Psoas muscle (tissue), 8 donors: ENCODE results near the gene CASZ1. TPM values are rescaled to one million over a fixed set of nuclear protein-coding genes. Genes with fewer than 3 reads are reported as not detected.
A peak's percentile ranks its signal among the peaks of the same experiment; 100 is the strongest.

Experiments
- ATAC-seq, 4 donors: fragments of 200-7000 bp; cut with Tn5 transposase; one replicate each; pipeline ENCODE4 v1.9.1; 2020; ENCODE audit warnings: moderate library complexity in 3 of 4, mild to moderate bottlenecking in 2 of 4
- DNase-seq, 2 donors: peaks; one replicate each; pipeline ENCODE4 v3.0.0-alpha.2; 2020
- H3K27ac ChIP-seq: fragments of 200-600 bp; one replicate; pipeline ENCODE4 v1.8.0; 2022
- H3K27me3 ChIP-seq, 3 donors: fragments of 200-600 bp in 1 of 3; one replicate each; pipeline versions ENCODE4 v1.6.1 to v1.8.0; 2013 to 2022; ENCODE audit warnings: low read length in 2 of 3, mild to moderate bottlenecking in 2 of 3, moderate library complexity in 1 of 3; ENCODE audit not compliant: insufficient read depth in 3 of 3
- H3K36me3 ChIP-seq, 2 donors: fragments of 200-600 bp in 1 of 2; one replicate each; pipeline versions ENCODE4 v1.6.1 to v1.8.0; 2013 to 2022; ENCODE audit warnings: low read depth in 1 of 2, mild to moderate bottlenecking in 1 of 2, moderate library complexity in 1 of 2; ENCODE audit not compliant: insufficient read depth in 1 of 2
- H3K4me1 ChIP-seq: fragments of 200-600 bp; one replicate; pipeline ENCODE4 v1.8.0; 2022
- H3K4me3 ChIP-seq: fragments of 200-600 bp; one replicate; pipeline ENCODE4 v1.8.0; 2022; ENCODE audit warnings: mild to moderate bottlenecking
- H3K9me3 ChIP-seq: fragments of 200-600 bp; one replicate; pipeline ENCODE4 v1.8.0; 2022
- WGBS, 3 donors: extraction: QIAGEN DNeasy Blood & Tissue Kit; methylation state at CpG; one replicate each; pipeline versions ENCODE4 v1.1.6 to v1.1.7; 2013; 5-methylcytosine and 5-hydroxymethylcytosine counted together
- intact Hi-C, 2 donors: fragments of 100-400 bp; cut with DNase I; formaldehyde crosslinking; loops; one replicate each; pipeline versions ENCODE4 v1.11.0 to v1.14.2; 2022
- polyA plus RNA-seq, 3 donors: library from polyadenylated mRNA; stranded (reverse); fragments of 200-250 nt; gene quantifications; one replicate each; pipeline ENCODE4 v1.2.3, GENCODE V29; 2013
- total RNA-seq, 4 donors: library from RNA; stranded (reverse); fragmentation: NEBNext Ultra II Directional in 2 of 4; extraction: Animal tissue kit (Norgen Biotek cat#: 25700) in 2 of 4; gene quantifications; one replicate each; pipeline versions ENCODE4 v1.2.1 to v1.2.4, GENCODE V29; 2021 to 2023
- TF ChIP-seq, protein P1 (sequence below): fragments of 200-600 bp; IDR thresholded peaks from one replicate; pipeline ENCODE4 v1.8.0; 2022; ENCODE audit warnings: antibody characterized with exemption
- donor health status: healthy with polysubstance abuse.
- donor health status: DM: no; HTN: no; CAD: no; lungs with moderate emphysema.
- donor health status: Bipolar disorder and iron deficiency.
- donor health status: healthy.
- donor health status: DM: yes; HTN: yes; CAD: no.
- donor health status: DM: no; HTN: no; CAD: no.
- donor health status: DM: no; HTN: no; CAD: no.
- donor health status: DM: yes; HTN: yes; CAD: no.

CASZ1 gene
- total and polyA plus RNA-seq, 7 donors, result 2.6 to 83.3 (median 53.1) TPM

GRCh38 chr1:10728595-10729410 lies 67.6 kb downstream of the CASZ1 start:
- no peak overlapping the region for H3K4me3 ChIP-seq
- H3K9me3 ChIP-seq, result no peaks in the 10 kb centered on the region
- peaks cover 42% of the 10 kb centered on the region for H3K4me1 ChIP-seq
- H3K27ac ChIP-seq, result no peak overlapping the region
- no peaks in the 10 kb centered on the region for H3K27me3 ChIP-seq
- no peak for ATAC-seq
- DNase-seq, result no peak
- intact Hi-C loops, result no loop called here
- no peaks in the 10 kb centered on the region for H3K36me3 ChIP-seq
- 66 to 73% (median 71%) methylated on average over 28 to 31 of the region's 31 CpGs for WGBS, 3 donors
- TF ChIP-seq, protein P1, sequence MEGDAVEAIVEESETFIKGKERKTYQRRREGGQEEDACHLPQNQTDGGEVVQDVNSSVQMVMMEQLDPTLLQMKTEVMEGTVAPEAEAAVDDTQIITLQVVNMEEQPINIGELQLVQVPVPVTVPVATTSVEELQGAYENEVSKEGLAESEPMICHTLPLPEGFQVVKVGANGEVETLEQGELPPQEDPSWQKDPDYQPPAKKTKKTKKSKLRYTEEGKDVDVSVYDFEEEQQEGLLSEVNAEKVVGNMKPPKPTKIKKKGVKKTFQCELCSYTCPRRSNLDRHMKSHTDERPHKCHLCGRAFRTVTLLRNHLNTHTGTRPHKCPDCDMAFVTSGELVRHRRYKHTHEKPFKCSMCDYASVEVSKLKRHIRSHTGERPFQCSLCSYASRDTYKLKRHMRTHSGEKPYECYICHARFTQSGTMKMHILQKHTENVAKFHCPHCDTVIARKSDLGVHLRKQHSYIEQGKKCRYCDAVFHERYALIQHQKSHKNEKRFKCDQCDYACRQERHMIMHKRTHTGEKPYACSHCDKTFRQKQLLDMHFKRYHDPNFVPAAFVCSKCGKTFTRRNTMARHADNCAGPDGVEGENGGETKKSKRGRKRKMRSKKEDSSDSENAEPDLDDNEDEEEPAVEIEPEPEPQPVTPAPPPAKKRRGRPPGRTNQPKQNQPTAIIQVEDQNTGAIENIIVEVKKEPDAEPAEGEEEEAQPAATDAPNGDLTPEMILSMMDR, result no peak

DNA sequence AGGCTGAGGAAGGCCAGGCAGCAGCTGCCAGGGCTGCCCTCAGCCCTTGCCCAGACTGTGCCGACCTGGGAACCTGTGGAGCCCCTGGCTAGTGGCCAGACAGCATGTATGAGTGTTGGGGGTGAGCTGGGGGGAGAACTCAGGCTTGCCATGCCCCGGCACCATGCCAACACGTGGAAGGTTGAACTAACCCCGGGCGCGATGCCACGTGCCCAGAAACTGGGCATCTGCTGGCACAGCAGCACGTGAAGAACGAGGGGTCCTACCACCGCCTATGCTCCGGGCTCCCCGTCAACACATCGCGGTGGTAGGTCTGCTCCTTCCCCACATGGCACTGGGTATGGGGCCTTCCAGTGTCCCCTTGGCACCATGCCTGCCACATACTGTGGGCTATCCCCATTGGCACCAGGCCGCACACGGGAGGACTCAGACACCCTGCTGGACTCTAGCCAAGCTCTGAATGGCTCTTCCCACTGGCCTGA lies 68.7 kb downstream of the CASZ1 start:
- WGBS, 3 donors, result 34 to 43% (median 37%) methylated on average over 7 to 16 of the region's 16 CpGs
- peaks cover 51% of the 10 kb centered on the region for H3K4me1 ChIP-seq
- H3K36me3 ChIP-seq, result no peaks in the 10 kb centered on the region
- no peak for ATAC-seq
- no peaks in the 10 kb centered on the region for H3K9me3 ChIP-seq
- intact Hi-C loops, result no loop called here
- TF ChIP-seq, protein P1, result no peak
- no peaks in the 10 kb centered on the region for H3K27me3 ChIP-seq
- peak overlapping the region; percentile 91 for H3K27ac ChIP-seq
- peak; percentile 39 to 76 for DNase-seq
- no peak overlapping the region for H3K4me3 ChIP-seq

DNA sequence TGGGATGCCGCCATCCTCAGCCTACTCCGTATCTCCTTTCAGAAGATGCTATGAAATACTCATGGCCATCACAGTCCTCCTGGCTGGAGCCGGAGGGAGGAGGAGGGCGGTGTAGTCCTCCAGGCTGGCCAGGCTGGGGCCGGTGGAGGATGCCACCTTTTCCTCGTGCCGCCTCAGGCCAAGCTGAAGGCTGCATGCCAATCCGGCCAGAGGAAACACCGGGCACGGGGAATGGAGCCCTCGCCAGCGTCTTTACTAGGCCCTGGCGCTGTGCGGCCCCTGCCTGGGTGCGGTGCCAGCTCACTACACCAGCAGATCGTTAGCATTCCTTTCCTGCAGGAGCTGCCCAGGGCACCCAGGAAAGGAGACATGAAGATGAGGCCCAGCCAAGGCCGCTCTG lies 70.1 kb downstream of the CASZ1 start:
- peak overlapping the region; percentile 91 for H3K27ac ChIP-seq
- no peak overlapping the region for H3K4me3 ChIP-seq
- TF ChIP-seq, protein P1, result no peak
- no peaks in the 10 kb centered on the region for H3K36me3 ChIP-seq
- peaks cover 65% of the 10 kb centered on the region for H3K4me1 ChIP-seq
- no peaks in the 10 kb centered on the region for H3K27me3 ChIP-seq
- intact Hi-C loops, result no loop called here
- DNase-seq (peak; percentile 54 to 86), ATAC-seq (peak; percentile 26 to 60 (median 50))
- no peaks in the 10 kb centered on the region for H3K9me3 ChIP-seq
- WGBS, 3 donors, result 30 to 36% (median 32%) methylated on average over 17 of the region's 17 CpGs

GRCh38 chr1:10724948-10725847 lies 71.2 kb downstream of the CASZ1 start:
- Histone ChIP-seq H3K4me3 (no peak overlapping the region), H3K27me3 (no peaks in the 10 kb centered on the region), H3K27ac (peak overlapping the region; percentile 91), H3K9me3 (no peaks in the 10 kb centered on the region), H3K4me1 (peaks cover 69% of the 10 kb centered on the region), H3K36me3 (no peaks in the 10 kb centered on the region)
- intact Hi-C loops, result loop anchor here in 1 of 2 donors (2.0 kb wide), 1 partner anchor 64 kb away; no protein-coding TSS in a partner anchor
- ATAC-seq (peak; percentile 78 to 81 (median 79)), DNase-seq (peak; percentile 83 to 95)
- WGBS, 3 donors, result 22 to 40% (median 25%) methylated on average over 21 of the region's 21 CpGs
- TF ChIP-seq, protein P1, result no peak
